Activated CD4-positive, alpha-beta T cell treated with anti-CD3 and anti-CD28 coated beads for 36 hours (primary cell): ENCODE results near the gene HPSE. TPM values are rescaled to one million over a fixed set of nuclear protein-coding genes. Genes with fewer than 3 reads are reported as not detected.
"Not testable (repeated sequence)": the region's sequence is repeated elsewhere in the genome, so short reads cannot be mapped to it uniquely, and the experiment has no call there.

ENCODE experiments used
- ATAC-seq: fragments of 200-7000 bp; cut with Tn5 transposase; one replicate; pipeline ENCODE4 v1.10.0; 2021; ENCODE audit warnings: mild to moderate bottlenecking, moderate library complexity
- CTCF ChIA-PET: fragments of 350-600 bp; sonication (Branson Sonifier 250); formaldehyde crosslinking; loops from one replicate; lab custom pipeline; 2021; ENCODE audit warnings: antibody characterized with exemption; lab: Charles Lee
- POLR2A ChIA-PET: fragments of 350-600 bp; sonication (Branson Sonifier 250); formaldehyde crosslinking; loops from one replicate; lab custom pipeline; 2021; ENCODE audit warnings: antibody characterized with exemption, inconsistent platforms; lab: Charles Lee
- DNase-seq: peaks from one replicate; pipeline ENCODE4 v3.0.0-alpha.2; 2020
- H3K27ac Mint-ChIP-seq: one replicate; pipeline ENCODE4 v1.8.0; 2021; ENCODE audit warnings: mixed read lengths
- H3K27me3 Mint-ChIP-seq: one replicate; pipeline ENCODE4 v1.8.0; 2021; ENCODE audit warnings: mixed read lengths
- H3K36me3 Mint-ChIP-seq: one replicate; pipeline ENCODE4 v1.8.0; 2021; ENCODE audit warnings: low read depth, mixed read lengths
- H3K4me1 Mint-ChIP-seq: one replicate; pipeline ENCODE4 v1.8.0; 2021; ENCODE audit warnings: mixed read lengths
- H3K4me3 Mint-ChIP-seq: one replicate; pipeline ENCODE4 v1.8.0; 2021; ENCODE audit warnings: mild to moderate bottlenecking, moderate library complexity, mixed read lengths
- H3K9me3 Mint-ChIP-seq: one replicate; pipeline ENCODE4 v1.8.0; 2021; ENCODE audit warnings: low read depth, mixed read lengths
- intact Hi-C, 2 experiments: fragments of 100-400 bp; cut with DNase I in 1 of 2; cut with micrococcal nuclease in 1 of 2; formaldehyde crosslinking; loops; one replicate each; pipeline versions ENCODE4 v1.14.2 to v1.15.1; 2022 to 2024; cut with DNase I, micrococcal nuclease
- total RNA-seq, 2 experiments: library from RNA; stranded (reverse); gene quantifications; one replicate each; pipeline ENCODE4 v1.2.3, GENCODE V29; 2021

Gene HPSE
- total RNA-seq, 2 experiments from 2014 or later: 11.4 TPM

- CTCF ChIA-PET: interaction anchor here (0.6 kb wide), 1 partner anchor 23 kb away, joined by 3 read pairs; no protein-coding TSS in a partner anchor
Observed at GRCh38 chr4:83308672-83309071, 26.0 kb downstream of the HPSE start.

DNA sequence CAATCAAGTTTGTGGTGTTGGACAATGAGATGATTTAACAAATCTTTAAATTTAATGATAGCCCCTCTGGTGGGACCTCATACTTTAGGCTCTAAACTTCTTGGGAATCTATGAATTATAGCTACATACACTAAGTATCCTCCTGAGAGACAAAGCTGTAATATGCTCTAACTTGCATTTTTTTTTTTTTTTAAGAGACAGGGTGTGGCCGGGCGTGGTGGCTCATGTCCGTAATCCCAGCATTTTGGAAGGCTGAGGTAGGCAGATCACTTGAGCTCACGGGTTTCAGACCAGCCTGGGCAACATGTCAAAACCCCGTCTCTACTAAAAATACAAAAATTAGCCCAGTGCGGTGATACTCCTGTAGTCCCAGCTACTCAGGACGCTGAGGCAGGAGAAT, 26.7 kb downstream of the HPSE start:
- H3K4me3 Mint-ChIP-seq: no peak overlapping the region
- DNase-seq (no peak), ATAC-seq (no peak)
- ChIA-PET POLR2A (no interaction called here), CTCF (no interaction called here)
- H3K9me3 Mint-ChIP-seq: no peaks in the 10 kb centered on the region
- H3K27me3 Mint-ChIP-seq: no peaks in the 10 kb centered on the region
- H3K27ac Mint-ChIP-seq: no peak overlapping the region
- no peaks in the 10 kb centered on the region for H3K4me1 Mint-ChIP-seq
- intact Hi-C loops: no loop called here
- peaks cover 15% of the 10 kb centered on the region for H3K36me3 Mint-ChIP-seq

More at GRCh38 chr4:83308672-83309071, 26.0 kb downstream of the HPSE start:
- Mint-ChIP-seq H3K27ac (no peak overlapping the region), H3K27me3 (no peaks in the 10 kb centered on the region), H3K4me1 (no peaks in the 10 kb centered on the region), H3K9me3 (no peaks in the 10 kb centered on the region), H3K4me3 (no peak overlapping the region), H3K36me3 (peaks cover 15% of the 10 kb centered on the region)
- POLR2A ChIA-PET: no interaction called here
- intact Hi-C loops: no loop called here
- DNase-seq: no peak
- no peak for ATAC-seq

- Mint-ChIP-seq H3K9me3 (no peaks in the 10 kb centered on the region), H3K4me1 (no peaks in the 10 kb centered on the region), H3K36me3 (peaks cover 6% of the 10 kb centered on the region), H3K4me3 (no peak overlapping the region), H3K27ac (no peak overlapping the region), H3K27me3 (no peaks in the 10 kb centered on the region)
- no peak for ATAC-seq
- intact Hi-C loops: no loop called here
- CTCF ChIA-PET: interaction anchor here (0.6 kb wide), 1 partner anchor 197 kb away, joined by 4 read pairs; no protein-coding TSS in a partner anchor
- POLR2A ChIA-PET: interaction anchor here (0.7 kb wide), 1 partner anchor 136 kb away, joined by 3 read pairs; no protein-coding TSS in a partner anchor
- no peak for DNase-seq
Observed at GRCh38 chr4:83305187-83305586, 29.5 kb downstream of the HPSE start.

DNA sequence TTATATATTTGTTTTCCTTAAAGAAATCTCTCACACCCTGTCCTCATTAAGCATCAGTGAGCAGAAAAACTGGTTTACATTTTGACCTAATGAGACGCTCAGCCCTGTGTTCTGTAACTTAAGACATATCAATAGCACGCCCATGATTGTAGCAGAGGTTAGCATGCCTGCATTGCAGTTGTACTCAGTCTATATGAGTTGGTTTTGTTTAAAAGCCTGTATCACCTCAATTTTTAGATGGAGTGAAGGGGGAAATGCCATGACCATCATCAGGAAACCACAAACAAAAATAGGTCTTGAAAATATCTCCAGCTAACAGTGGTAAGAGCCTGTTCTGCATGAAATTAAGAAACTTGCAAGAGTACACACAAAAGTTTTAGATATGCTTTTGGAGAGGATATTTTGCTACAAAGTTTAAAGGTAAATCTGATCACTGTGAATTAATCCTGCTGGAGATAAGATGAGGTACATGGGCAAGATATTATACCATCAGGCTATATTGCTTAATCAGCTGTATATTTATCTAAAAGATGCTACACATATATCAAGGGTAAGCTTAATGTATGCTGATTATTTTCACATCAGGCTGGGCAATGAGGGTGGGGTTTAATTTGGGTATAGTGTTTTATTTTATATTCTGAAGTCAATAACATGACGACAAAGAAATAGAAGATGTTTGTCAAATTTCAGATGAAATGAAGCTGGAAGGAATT, 36.9 kb downstream of the HPSE start:
- H3K4me1 Mint-ChIP-seq: peaks cover 10% of the 10 kb centered on the region
- DNase-seq: no peak
- intact Hi-C loops: no loop called here
- H3K9me3 Mint-ChIP-seq: no peaks in the 10 kb centered on the region
- H3K27ac Mint-ChIP-seq: no peak overlapping the region
- no peaks in the 10 kb centered on the region for H3K27me3 Mint-ChIP-seq
- no peak overlapping the region for H3K4me3 Mint-ChIP-seq
- CTCF ChIA-PET: interaction anchor here (0.6 to 1.3 kb wide), 4 partner anchors 9 to 45 kb away, joined by 3 to 5 read pairs (median 4); partner anchors contain the start of gene COQ2
- peaks cover 5% of the 10 kb centered on the region for H3K36me3 Mint-ChIP-seq
- POLR2A ChIA-PET: no interaction called here
- peak; percentile 23 for ATAC-seq

- Mint-ChIP-seq H3K27ac (no peak overlapping the region), H3K27me3 (no peaks in the 10 kb centered on the region), H3K9me3 (peaks cover 9% of the 10 kb centered on the region), H3K4me1 (peaks cover 10% of the 10 kb centered on the region), H3K36me3 (peaks cover 2% of the 10 kb centered on the region), H3K4me3 (no peak overlapping the region)
- CTCF ChIA-PET: interaction anchor here (0.6 to 2.7 kb wide), 7 partner anchors 10 to 25 kb away, joined by 3 to 14 read pairs (median 4); partner anchors contain the start of gene COQ2
- ATAC-seq: no peak
- POLR2A ChIA-PET: interaction anchor here (1.2 kb wide), 1 partner anchor 9 kb away, joined by 5 read pairs; the partner anchor contains the start of gene COQ2
- intact Hi-C loops: no loop called here
- DNase-seq: no peak
Observed at GRCh38 chr4:83293305-83294046, 41.2 kb downstream of the HPSE start.

- CTCF ChIA-PET: interaction anchor here (0.6 to 1.5 kb wide), 3 partner anchors 9 to 234 kb away, joined by 3 to 6 read pairs (median 3); no protein-coding TSS in a partner anchor
- H3K27ac Mint-ChIP-seq, H3K27me3 Mint-ChIP-seq, H3K4me3 Mint-ChIP-seq, DNase-seq, intact Hi-C loops, H3K4me1 Mint-ChIP-seq, ATAC-seq, POLR2A ChIA-PET, H3K9me3 Mint-ChIP-seq, H3K36me3 Mint-ChIP-seq: not testable (repeated sequence)
Observed at GRCh38 chr4:83290059-83290774, 44.4 kb downstream of the HPSE start.

GRCh38 chr4:83288381-83288780, 46.3 kb downstream of the HPSE start:
- ATAC-seq, H3K27ac Mint-ChIP-seq, H3K4me3 Mint-ChIP-seq, H3K27me3 Mint-ChIP-seq, H3K9me3 Mint-ChIP-seq, POLR2A ChIA-PET, H3K36me3 Mint-ChIP-seq, DNase-seq: not testable (repeated sequence)
- peaks cover 11% of the 10 kb centered on the region for H3K4me1 Mint-ChIP-seq
- CTCF ChIA-PET: interaction anchor here (1.1 kb wide), 1 partner anchor 77 kb away, joined by 3 read pairs; no protein-coding TSS in a partner anchor
- intact Hi-C loops: loop anchor here in 1 of 2 experiments (10.0 kb wide), 1 partner anchor 914 kb away; the partner anchor contains the start of gene HNRNPD

DNA sequence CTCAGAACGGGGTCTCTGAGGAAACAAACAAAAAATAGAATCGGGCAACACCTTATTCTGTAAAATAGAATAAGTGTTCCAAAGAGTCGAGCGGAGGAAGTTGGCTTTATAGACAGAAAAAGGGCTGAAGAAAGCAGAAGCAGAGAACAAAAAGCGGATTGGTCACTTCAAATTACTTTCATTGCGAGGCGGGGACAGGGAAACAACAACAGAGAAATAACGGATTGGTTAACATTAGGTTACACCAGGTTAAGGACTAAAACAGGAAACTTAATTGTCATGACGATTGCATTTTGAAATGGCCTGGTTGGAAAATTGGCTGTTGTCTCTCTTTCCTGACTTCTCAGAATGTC, 49.6 kb downstream of the HPSE start:
- ChIA-PET CTCF (interaction anchor here (0.7 to 3.3 kb wide), 13 partner anchors 9 to 433 kb away, joined by 3 to 18 read pairs (median 4); no protein-coding TSS in a partner anchor), POLR2A (interaction anchor here (0.6 to 1.3 kb wide), 5 partner anchors 8 to 250 kb away, joined by 3 to 7 read pairs (median 4); partner anchors contain the start of genes COPS4, HELQ and MRPS18C)
- intact Hi-C loops: loop anchor here (1.0 to 10.0 kb wide), 5 partner anchors 170 to 912 kb away; partner anchors contain the start of genes HNRNPD (in 2 of the 2) and HELQ (in 1 of the 2)
- ATAC-seq: peak; percentile 24
- Mint-ChIP-seq H3K9me3 (peaks cover 3% of the 10 kb centered on the region), H3K27ac (peak overlapping the region; percentile 96), H3K27me3 (no peaks in the 10 kb centered on the region), H3K4me1 (peaks cover 29% of the 10 kb centered on the region), H3K36me3 (no peaks in the 10 kb centered on the region), H3K4me3 (peak overlapping the region; percentile 91)
- DNase-seq: peak; percentile 31

- CTCF ChIA-PET: interaction anchor here (0.5 to 3.3 kb wide), 23 partner anchors 9 to 1720 kb away, joined by 3 to 18 read pairs (median 4); partner anchors contain the start of gene COPS4
- H3K27me3 Mint-ChIP-seq: no peaks in the 10 kb centered on the region
- peaks cover 29% of the 10 kb centered on the region for H3K4me1 Mint-ChIP-seq
- intact Hi-C loops: loop anchor here (1.0 to 10.0 kb wide), 16 partner anchors 73 to 912 kb away; partner anchors contain the start of genes HELQ (in 2 of the 2), HNRNPD (in 2 of the 2), COPS4 (in 1 of the 2) and ENOPH1 (in 1 of the 2)
- H3K27ac Mint-ChIP-seq: peak within 1 kb of the TSS; percentile 96
- peak within 1 kb of the TSS; percentile 91 for H3K4me3 Mint-ChIP-seq
- DNase-seq (peak; percentile 97), ATAC-seq (peak; percentile 92)
- no peaks in the 10 kb centered on the region for H3K36me3 Mint-ChIP-seq
- POLR2A ChIA-PET: interaction anchor here (0.5 to 1.3 kb wide), 10 partner anchors 9 to 1344 kb away, joined by 3 to 7 read pairs (median 4); partner anchors contain the start of genes COPS4, HELQ and MRPS18C
- H3K9me3 Mint-ChIP-seq: no peaks in the 10 kb centered on the region
Observed at GRCh38 chr4:83284193-83285054, 50.2 kb downstream of the HPSE start, which contains the start of gene COQ2. Gene COQ2 (minus strand): TSS chr4:83284798. CDS start chr4:83284764, 34 bp downstream.
